Measurements from ENCODE around the gene IL17RE.

DNA sequence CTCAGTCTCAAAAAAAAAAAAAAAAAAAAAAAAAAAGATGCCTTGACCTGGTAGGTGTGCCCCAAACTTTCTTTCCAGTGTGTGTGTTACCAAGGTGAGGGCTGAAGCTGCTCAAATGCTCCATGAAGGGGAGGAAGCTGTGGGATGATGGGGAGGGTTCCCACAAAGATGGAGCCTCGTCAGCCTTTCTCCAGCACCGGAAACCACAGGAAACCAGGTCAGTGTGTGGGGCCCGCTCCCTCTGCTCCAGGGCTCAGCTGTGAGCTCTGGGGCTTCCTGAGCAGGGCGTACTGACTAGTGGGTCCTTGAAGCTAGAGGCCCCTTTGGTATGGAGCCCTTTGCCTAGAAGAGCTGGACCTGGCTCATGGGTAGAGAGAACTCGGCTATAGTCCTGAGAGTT, 681 bp upstream of the IL17RE start:
- TF ChIP-seq RAD21 (conservative IDR thresholded peaks at IDR 0.05) = no peak
- no peak for TF ChIP-seq MXI1 (conservative IDR thresholded peaks at IDR 0.05; ENCODE audit: poor library complexity, severe bottlenecking)
- no peak for TF ChIP-seq EZH2 (IDR thresholded peaks at IDR 0.05; ENCODE audit: borderline replicate concordance, insufficient read depth, low read length, poor library complexity, severe bottlenecking)

Data from neural cell (in vitro differentiated cells).